Activated naive CD4-positive, alpha-beta T cell treated with anti-CD3 and anti-CD28 coated beads, Interleukin-2, amount 10 ng/mL, durations not matched to agents 7 days and 5 days (primary cell): ENCODE results near the gene ISLR2.
A peak's percentile ranks its signal among the peaks of the same experiment; 100 is the strongest.

ENCODE experiments used
- CTCF ChIA-PET: fragments of 350-600 bp; sonication (Branson Sonifier 250); formaldehyde crosslinking; loops from one replicate; lab custom pipeline; 2021; ENCODE audit warnings: antibody characterized with exemption; lab: Charles Lee
- DNase-seq: peaks from one replicate; pipeline ENCODE4 v3.0.0-alpha.2; 2020
- H3K27ac Mint-ChIP-seq: one replicate; pipeline ENCODE4 v1.8.0; 2021; ENCODE audit warnings: mild to moderate bottlenecking, moderate library complexity, mixed read lengths
- H3K27me3 Mint-ChIP-seq: one replicate; pipeline ENCODE4 v1.8.0; 2021; ENCODE audit warnings: mild to moderate bottlenecking, mixed read lengths
- H3K36me3 Mint-ChIP-seq: one replicate; pipeline ENCODE4 v1.8.0; 2021; ENCODE audit warnings: mixed read lengths
- H3K4me1 Mint-ChIP-seq: one replicate; pipeline ENCODE4 v1.8.0; 2021; ENCODE audit warnings: mixed read lengths
- H3K4me3 Mint-ChIP-seq: one replicate; pipeline ENCODE4 v1.8.0; 2021; ENCODE audit warnings: mild to moderate bottlenecking, moderate library complexity, mixed read lengths
- H3K9me3 Mint-ChIP-seq: one replicate; pipeline ENCODE4 v1.8.0; 2021; ENCODE audit warnings: mixed read lengths

The ISLR2 gene

GRCh38 chr15:74173380-74174218 lies 43.2 kb downstream of the ISLR2 start, which contains the start of gene ISLR:
ISLR (plus strand) TSS chr15:74173710; CDS start chr15:74174859, 1,149 bp downstream.
- Mint-ChIP-seq H3K4me1 (no peaks in the 10 kb centered on the region), H3K27me3 (peaks cover 13% of the 10 kb centered on the region), H3K9me3 (no peaks in the 10 kb centered on the region), H3K36me3 (no peaks in the 10 kb centered on the region), H3K4me3 (no peak within 1 kb of the TSS), H3K27ac (no peak within 1 kb of the TSS)
- CTCF ChIA-PET: no interaction called here
- DNase-seq: no peak

GRCh38 chr15:74174219-74174957 lies 44.0 kb downstream of the ISLR2 start:
- no peak for DNase-seq
- H3K27me3 Mint-ChIP-seq: peaks cover 13% of the 10 kb centered on the region
- H3K27ac Mint-ChIP-seq: no peak overlapping the region

GRCh38 chr15:74174958-74175253 lies 44.5 kb downstream of the ISLR2 start:
- H3K27ac Mint-ChIP-seq: no peak overlapping the region
- H3K4me1 Mint-ChIP-seq: no peaks in the 10 kb centered on the region
- CTCF ChIA-PET: no interaction called here
- no peak overlapping the region for H3K4me3 Mint-ChIP-seq
- H3K9me3 Mint-ChIP-seq: no peaks in the 10 kb centered on the region
- DNase-seq: no peak
- H3K36me3 Mint-ChIP-seq: no peaks in the 10 kb centered on the region
- H3K27me3 Mint-ChIP-seq: peaks cover 13% of the 10 kb centered on the region

More at GRCh38 chr15:74174219-74174957, 44.0 kb downstream of the ISLR2 start:
- Mint-ChIP-seq H3K4me3 (no peak overlapping the region), H3K36me3 (no peaks in the 10 kb centered on the region), H3K4me1 (no peaks in the 10 kb centered on the region), H3K9me3 (no peaks in the 10 kb centered on the region)
- CTCF ChIA-PET: no interaction called here

- Mint-ChIP-seq H3K27ac (no peak overlapping the region), H3K4me1 (no peaks in the 10 kb centered on the region), H3K36me3 (no peaks in the 10 kb centered on the region), H3K27me3 (peaks cover 15% of the 10 kb centered on the region), H3K4me3 (no peak overlapping the region), H3K9me3 (no peaks in the 10 kb centered on the region)
- no peak for DNase-seq
- CTCF ChIA-PET: no interaction called here
Observed at GRCh38 chr15:74175271-74176191, 45.1 kb downstream of the ISLR2 start.

GRCh38 chr15:74176262-74177214 lies 46.2 kb downstream of the ISLR2 start:
- DNase-seq: no peak
- Mint-ChIP-seq H3K9me3 (no peaks in the 10 kb centered on the region), H3K27me3 (peaks cover 18% of the 10 kb centered on the region), H3K4me3 (no peak overlapping the region), H3K36me3 (no peaks in the 10 kb centered on the region), H3K27ac (peak overlapping the region; percentile 34), H3K4me1 (no peaks in the 10 kb centered on the region)
- CTCF ChIA-PET: interaction anchor here (1.6 kb wide), 1 partner anchor 14 kb away, joined by 3 read pairs; no protein-coding TSS in a partner anchor

- no peak overlapping the region for H3K4me3 Mint-ChIP-seq
- no peaks in the 10 kb centered on the region for H3K4me1 Mint-ChIP-seq
- DNase-seq: no peak
- no peak overlapping the region for H3K27ac Mint-ChIP-seq
- CTCF ChIA-PET: interaction anchor here (1.6 kb wide), 1 partner anchor 16 kb away, joined by 3 read pairs; no protein-coding TSS in a partner anchor
- H3K9me3 Mint-ChIP-seq: no peaks in the 10 kb centered on the region
- peaks cover 18% of the 10 kb centered on the region for H3K27me3 Mint-ChIP-seq
- no peaks in the 10 kb centered on the region for H3K36me3 Mint-ChIP-seq
Observed at GRCh38 chr15:74178326-74179100, 48.1 kb downstream of the ISLR2 start.

GRCh38 chr15:74179101-74179841 lies 48.9 kb downstream of the ISLR2 start:
- Mint-ChIP-seq H3K36me3 (no peaks in the 10 kb centered on the region), H3K27me3 (peaks cover 18% of the 10 kb centered on the region), H3K27ac (no peak overlapping the region), H3K4me1 (no peaks in the 10 kb centered on the region), H3K9me3 (no peaks in the 10 kb centered on the region), H3K4me3 (no peak overlapping the region)
- CTCF ChIA-PET: no interaction called here
- no peak for DNase-seq

- H3K4me1 Mint-ChIP-seq: no peaks in the 10 kb centered on the region
- H3K27ac Mint-ChIP-seq: no peak overlapping the region
- H3K27me3 Mint-ChIP-seq: peaks cover 18% of the 10 kb centered on the region
- no peak overlapping the region for H3K4me3 Mint-ChIP-seq
- H3K36me3 Mint-ChIP-seq: no peaks in the 10 kb centered on the region
- DNase-seq: no peak
- CTCF ChIA-PET: no interaction called here
- no peaks in the 10 kb centered on the region for H3K9me3 Mint-ChIP-seq
Observed at GRCh38 chr15:74179983-74180880, 49.8 kb downstream of the ISLR2 start.

GRCh38 chr15:74180881-74181602 lies 50.7 kb downstream of the ISLR2 start:
- Mint-ChIP-seq H3K36me3 (no peaks in the 10 kb centered on the region), H3K4me1 (no peaks in the 10 kb centered on the region), H3K27me3 (peaks cover 18% of the 10 kb centered on the region), H3K4me3 (no peak overlapping the region), H3K9me3 (no peaks in the 10 kb centered on the region), H3K27ac (no peak overlapping the region)
- no peak for DNase-seq
- CTCF ChIA-PET: no interaction called here

- Mint-ChIP-seq H3K36me3 (no peaks in the 10 kb centered on the region), H3K9me3 (no peaks in the 10 kb centered on the region), H3K4me1 (no peaks in the 10 kb centered on the region), H3K27ac (no peak overlapping the region), H3K27me3 (peaks cover 9% of the 10 kb centered on the region), H3K4me3 (no peak overlapping the region)
- no peak for DNase-seq
- CTCF ChIA-PET: no interaction called here
Observed at GRCh38 chr15:74182131-74182530, 51.7 kb downstream of the ISLR2 start.

GRCh38 chr15:74184582-74185091 lies 54.3 kb downstream of the ISLR2 start:
- H3K36me3 Mint-ChIP-seq: no peaks in the 10 kb centered on the region
- H3K4me1 Mint-ChIP-seq: no peaks in the 10 kb centered on the region
- CTCF ChIA-PET: no interaction called here
- no peak overlapping the region for H3K27ac Mint-ChIP-seq
- no peak for DNase-seq
- no peaks in the 10 kb centered on the region for H3K9me3 Mint-ChIP-seq
- H3K4me3 Mint-ChIP-seq: no peak overlapping the region
- peaks cover 13% of the 10 kb centered on the region for H3K27me3 Mint-ChIP-seq
